IMR-90 (cell line): ENCODE data around the gene NKRF. TPM values are rescaled to one million over a fixed set of nuclear protein-coding genes. Genes with fewer than 3 reads are reported as not detected.

Source experiments
- ATAC-seq: fragments of 200-7000 bp; cut with Tn5 transposase; 2 replicates; pipeline ENCODE4 v1.9.1; 2020; ENCODE audit warnings: low read depth, mild to moderate bottlenecking, moderate library complexity
- BruUV-seq: library from RNA; stranded (reverse); fragments of 400-500 nt; replicated peaks from 2 replicates; lab custom pipeline; 2021; lab: Mats Ljungman, UMichigan
- CTCF ChIA-PET: fragments of 300-600 bp; formaldehyde crosslinking; extraction: SDS; loops from one replicate; lab custom pipeline; 2021; ENCODE audit warnings: antibody characterized with exemption; lab: Yijun Ruan, JAX
- POLR2A ChIA-PET: fragments of 300-600 bp; sonication (Branson Sonifier 250); formaldehyde crosslinking; loops from one replicate; lab custom pipeline; 2022; ENCODE audit warnings: antibody characterized with exemption; ENCODE audit not compliant: unreplicated experiment; lab: Charles Lee
- DNase-seq: peaks from one replicate; pipeline ENCODE4 v3.0.0; 2013
- H2AFZ ChIP-seq: replicated peaks from 2 replicates; pipeline ENCODE3; 2013; ENCODE audit warnings: low read length, mild to moderate bottlenecking; ENCODE audit not compliant: poor library complexity
- H2AK5ac ChIP-seq: 2 replicates; pipeline ENCODE4 v1.6.1; 2013; ENCODE audit warnings: low read depth, low read length, inconsistent platforms
- H2AK9ac ChIP-seq: replicated peaks from 2 replicates; pipeline ENCODE3; 2013; ENCODE audit warnings: mild to moderate bottlenecking, low read depth, low read length, moderate library complexity; ENCODE audit not compliant: poor library complexity
- H2BK120ac ChIP-seq: 2 replicates; pipeline ENCODE4 v1.6.1; 2013; ENCODE audit warnings: low read depth, low read length, inconsistent platforms
- H2BK15ac ChIP-seq: 3 replicates; pipeline ENCODE4 v1.6.1; 2013; ENCODE audit warnings: low read depth, low read length, inconsistent platforms
- H2BK20ac ChIP-seq: 2 replicates; pipeline ENCODE4 v1.6.1; 2013; ENCODE audit warnings: low read depth, mild to moderate bottlenecking, inconsistent platforms, low read length, moderate library complexity
- H2BK5ac ChIP-seq: 2 replicates; pipeline ENCODE4 v1.6.1; 2013; ENCODE audit warnings: mild to moderate bottlenecking, low read depth, low read length, inconsistent platforms; ENCODE audit not compliant: poor library complexity, severe bottlenecking
- H3K14ac ChIP-seq: replicated peaks from 2 replicates; pipeline ENCODE4 v1.6.1; 2013; ENCODE audit warnings: low read depth, low read length, inconsistent platforms
- H3K18ac ChIP-seq: 2 replicates; pipeline ENCODE4 v1.6.1; 2013; ENCODE audit warnings: low read depth, low read length, control low read depth
- H3K23ac ChIP-seq: 2 replicates; pipeline ENCODE4 v1.6.1; 2013; ENCODE audit warnings: low read depth, low read length, inconsistent platforms
- H3K27ac ChIP-seq: 2 replicates; pipeline ENCODE4 v1.5.1; 2013; ENCODE audit warnings: mild to moderate bottlenecking, control low read depth, low read length; ENCODE audit not compliant: insufficient read depth
- H3K27me3 ChIP-seq: 2 replicates; pipeline ENCODE4 v1.6.1; 2013; ENCODE audit warnings: low read length; ENCODE audit not compliant: control insufficient read depth, insufficient read depth
- H3K36me3 ChIP-seq: 2 replicates; pipeline ENCODE4 v1.6.1; 2013; ENCODE audit warnings: low read length, mixed read lengths; ENCODE audit not compliant: control insufficient read depth, insufficient read depth
- H3K4ac ChIP-seq: 2 replicates; pipeline ENCODE4 v1.6.1; 2013; ENCODE audit warnings: low read depth, low read length, inconsistent platforms
- H3K4me1 ChIP-seq: 2 replicates; pipeline ENCODE4 v1.6.1; 2013; ENCODE audit warnings: low read length, mixed read lengths; ENCODE audit not compliant: control insufficient read depth, insufficient read depth
- H3K4me2 ChIP-seq: 2 replicates; pipeline ENCODE4 v1.6.1; 2013; ENCODE audit warnings: low read depth, mild to moderate bottlenecking, control low read depth, low read length, moderate library complexity
- H3K4me3 ChIP-seq: 2 replicates; pipeline ENCODE4 v1.5.1; 2013; ENCODE audit warnings: low read depth, mild to moderate bottlenecking, control low read depth, low read length, moderate library complexity; ENCODE audit not compliant: insufficient read depth
- H3K56ac ChIP-seq: 2 replicates; pipeline ENCODE4 v1.6.1; 2013; ENCODE audit warnings: low read length, inconsistent platforms; ENCODE audit not compliant: insufficient read depth; ENCODE audit errors: extremely low read depth
- H3K79me1 ChIP-seq, 2 experiments: 2 replicates each; pipeline ENCODE4 v1.6.1; 2013; ENCODE audit warnings: low read length in 2 of 2, inconsistent platforms in 1 of 2, low read depth in 1 of 2
- H3K9ac ChIP-seq: 2 replicates; pipeline ENCODE4 v1.6.1; 2013; ENCODE audit warnings: low read depth, low read length, control low read depth
- H3K9me1 ChIP-seq: 2 replicates; pipeline ENCODE4 v1.6.1; 2013; ENCODE audit warnings: low read length, inconsistent platforms; ENCODE audit not compliant: insufficient read depth
- H3K9me3 ChIP-seq: 2 replicates; pipeline ENCODE4 v1.6.1; 2013; ENCODE audit warnings: low read length; ENCODE audit not compliant: control insufficient read depth, insufficient read depth
- H4K20me1 ChIP-seq: 2 replicates; pipeline ENCODE4 v1.6.1; 2013; ENCODE audit warnings: low read length, inconsistent platforms; ENCODE audit not compliant: insufficient read depth
- H4K5ac ChIP-seq: 2 replicates; pipeline ENCODE4 v1.6.1; 2013; ENCODE audit warnings: mild to moderate bottlenecking, low read depth, low read length, control low read depth
- H4K8ac ChIP-seq, 2 experiments: 2 replicates each; pipeline ENCODE4 v1.6.1; 2013; ENCODE audit warnings: low read depth in 2 of 2, low read length in 2 of 2, control low read depth in 1 of 2, inconsistent platforms in 1 of 2
- H4K91ac ChIP-seq: 2 replicates; pipeline ENCODE4 v1.6.1; 2013; ENCODE audit warnings: low read depth, low read length, inconsistent platforms; ENCODE audit not compliant: insufficient read depth
- CEBPB ChIP-seq: IDR thresholded peaks from 2 replicates; pipeline ENCODE4 v1.6.1; 2012; ENCODE audit warnings: low read depth, low read length, improper control_type of control experiment
- CTCF ChIP-seq: conservative IDR thresholded peaks from 2 replicates; pipeline ENCODE4 v1.5.1; 2012; ENCODE audit warnings: mild to moderate bottlenecking, low read depth, low read length, improper control_type of control experiment
- FOS ChIP-seq: fragments of 150-350 bp; IDR thresholded peaks from 2 replicates; pipeline ENCODE4 v1.6.1; 2016; ENCODE audit warnings: low read depth, low read length
- MAFK ChIP-seq: IDR thresholded peaks from 2 replicates; pipeline ENCODE4 v1.6.1; 2012; ENCODE audit warnings: low read depth, low read length, improper control_type of control experiment
- MXI1 ChIP-seq: IDR thresholded peaks from 2 replicates; pipeline ENCODE4 v1.6.1; 2012; ENCODE audit warnings: low read depth, mild to moderate bottlenecking, low read length, moderate library complexity, borderline replicate concordance
- POLR2A ChIP-seq: IDR thresholded peaks from 2 replicates; pipeline ENCODE4 v1.6.1; 2012; ENCODE audit warnings: mild to moderate bottlenecking, low read depth, low read length
- RAD21 ChIP-seq: IDR thresholded peaks from 2 replicates; pipeline ENCODE4 v1.6.1; 2012; ENCODE audit warnings: low read length, improper control_type of control experiment
- RCOR1 ChIP-seq: IDR thresholded peaks from 2 replicates; pipeline ENCODE4 v1.6.1; 2012; ENCODE audit warnings: mild to moderate bottlenecking, low read length, improper control_type of control experiment; ENCODE audit not compliant: insufficient replicate concordance
- WGBS, 2 experiments: methylation state at CpG; one replicate each; pipeline versions ENCODE4 v1.1.5 to v1.1.7; 2013; ENCODE audit warnings: missing lambda C conversion rate in 2 of 2; ENCODE audit not compliant: insufficient read length in 1 of 2; ENCODE audit errors: extremely low coverage in 2 of 2; 5-methylcytosine and 5-hydroxymethylcytosine counted together
- dilution Hi-C: fragments of 300-500 bp; cut with HindIII; formaldehyde crosslinking; loops from one replicate; pipeline ENCODE4 v1.14.3; 2018; ENCODE audit warnings: low sequenced_read_pairs; ENCODE audit not compliant: unreplicated experiment
- in situ Hi-C: fragments of 300-500 bp; cut with MboI; formaldehyde crosslinking; loops from 3 replicates; pipeline ENCODE4 v1.14.3; 2019; ENCODE audit warnings: low sequenced_read_pairs, inconsistent platforms, mixed read lengths
- intact Hi-C: fragments of 100-400 bp; cut with micrococcal nuclease; formaldehyde crosslinking; loops from 2 replicates; pipeline ENCODE4 v1.10.0; 2022
- polyA plus RNA-seq, 3 experiments: library from polyadenylated mRNA; depleted of rRNA; stranded (reverse); fragments of >200 nt; gene quantifications; 2 replicates each; pipeline ENCODE4 v1.2.3, GENCODE V29; 2012; ENCODE audit warnings: low replicate concordance in 1 of 3
- total RNA-seq: library from RNA; depleted of rRNA; stranded (reverse); fragments of >200 nt; gene quantifications from 2 replicates; pipeline ENCODE4 v1.2.3, GENCODE V29; 2012
- TF ChIP-seq, protein P1 (sequence below): fragments of 150-350 bp; IDR thresholded peaks from 2 replicates; pipeline ENCODE4 v1.6.1; 2016; ENCODE audit warnings: low read depth, mild to moderate bottlenecking, low read length, moderate library complexity, borderline replicate concordance

Gene NKRF
- total and polyA plus RNA-seq, 2 of the 4 experiments (the other 2 are of a cell fraction) = 2.2 to 4.1 TPM

DNA sequence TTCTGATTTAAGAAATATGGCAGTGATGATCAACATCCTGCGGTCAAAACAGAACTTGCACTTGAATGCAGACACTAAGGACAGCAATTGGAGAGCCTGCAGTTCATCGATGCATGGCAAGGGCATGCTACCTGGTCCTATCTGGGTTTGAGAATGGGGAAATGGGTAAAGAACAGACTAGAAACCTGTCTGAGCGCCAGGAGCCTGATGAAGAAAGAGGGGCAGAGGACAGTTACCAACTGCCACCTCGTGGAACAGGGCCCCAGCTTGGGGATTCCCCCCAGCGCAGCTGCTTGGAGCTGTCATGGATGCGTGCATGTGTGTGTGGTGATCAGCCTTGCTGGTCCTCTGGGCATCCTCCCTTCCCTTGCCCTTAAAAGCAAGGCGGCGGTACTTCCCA lies 30.2 kb upstream of the NKRF start:
- in situ Hi-C loops = no loop called here

More for the DNA sequence above, 30.2 kb upstream of the NKRF start:
- Histone ChIP-seq H3K23ac (no peak overlapping the region), H3K27ac (no peak overlapping the region), H3K9me3 (no peaks in the 10 kb centered on the region), H4K20me1 (no peaks in the 10 kb centered on the region), H3K36me3 (peaks cover 8% of the 10 kb centered on the region), H2AFZ (no peak overlapping the region), H3K4ac (no peak overlapping the region), H3K79me1 (no peaks in the 10 kb centered on the region), H3K9ac (no peak overlapping the region), H2BK20ac (no peak overlapping the region), H3K14ac (no peak overlapping the region), H2BK120ac (no peak overlapping the region), H3K56ac (no peak overlapping the region), H2BK15ac (no peak overlapping the region), H2BK5ac (no peak overlapping the region), H2AK5ac (no peak overlapping the region), H3K18ac (no peak overlapping the region), H3K4me1 (no peaks in the 10 kb centered on the region), H4K8ac (no peak overlapping the region), H2AK9ac (no peak overlapping the region), H3K27me3 (no peaks in the 10 kb centered on the region), H3K4me2 (no peak overlapping the region), H4K5ac (no peak overlapping the region), H3K4me3 (no peak overlapping the region), H4K91ac (no peak overlapping the region), H3K9me1 (no peaks in the 10 kb centered on the region)
- no TSS peak for BruUV-seq
- no peak for DNase-seq
- TF ChIP-seq FOS (no peak), RAD21 (no peak), MAFK (no peak), CEBPB (no peak), RCOR1 (no peak), CTCF (no peak), POLR2A (no peak), MXI1 (no peak)
- TF ChIP-seq, protein P1, sequence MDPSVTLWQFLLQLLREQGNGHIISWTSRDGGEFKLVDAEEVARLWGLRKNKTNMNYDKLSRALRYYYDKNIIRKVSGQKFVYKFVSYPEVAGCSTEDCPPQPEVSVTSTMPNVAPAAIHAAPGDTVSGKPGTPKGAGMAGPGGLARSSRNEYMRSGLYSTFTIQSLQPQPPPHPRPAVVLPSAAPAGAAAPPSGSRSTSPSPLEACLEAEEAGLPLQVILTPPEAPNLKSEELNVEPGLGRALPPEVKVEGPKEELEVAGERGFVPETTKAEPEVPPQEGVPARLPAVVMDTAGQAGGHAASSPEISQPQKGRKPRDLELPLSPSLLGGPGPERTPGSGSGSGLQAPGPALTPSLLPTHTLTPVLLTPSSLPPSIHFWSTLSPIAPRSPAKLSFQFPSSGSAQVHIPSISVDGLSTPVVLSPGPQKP = no peak
- ChIA-PET CTCF (no interaction called here), POLR2A (no interaction called here)
- intact Hi-C loops (no loop called here), dilution Hi-C loops (no loop called here)
- ATAC-seq = no peak
- WGBS, 2 experiments = no CpG with 5 or more reads among the region's 8 CpGs
